Measurements from ENCODE around the gene FZD8.

FZD8 gene

GRCh38 chr10:35588836-35589235, 53.3 kb downstream of the FZD8 start:
- Histone ChIP-seq H4K8ac (ENCODE audit: low read depth, low read length) (no peak overlapping the region), H3K4me2 (ENCODE audit: insufficient read depth, low read length, poor library complexity, severe bottlenecking) (no peak overlapping the region), H3K9ac (ENCODE audit: low read depth, low read length, poor library complexity) (no peak overlapping the region), H2AK5ac (ENCODE audit: low read depth, low read length) (no peak overlapping the region), H3K18ac (ENCODE audit: low read length) (no peak overlapping the region), H2AFZ (ENCODE audit: low read length) (no peak overlapping the region), H3K9me3 (replicated peaks in 1 of 2; ENCODE audit: control insufficient read depth in 2 of 2, insufficient read depth in 1 of 2, low read depth in 1 of 2, low read length in 2 of 2) (no peaks in the 10 kb centered on the region), H3K4me1 (ENCODE audit: control insufficient read depth in 2 of 2, insufficient read depth in 1 of 2, low read depth in 1 of 2, low read length in 2 of 2) (no peaks in the 10 kb centered on the region), H3K4ac (ENCODE audit: low read length) (no peak overlapping the region), H2BK120ac (ENCODE audit: low read depth, low read length) (no peak overlapping the region), H2BK15ac (ENCODE audit: low read length) (no peak overlapping the region), H3K36me3 (replicated peaks in 1 of 2; ENCODE audit: control insufficient read depth in 2 of 2, insufficient read depth in 2 of 2, low read length in 2 of 2) (no peaks in the 10 kb centered on the region), H3K4me3 (ENCODE audit: low read length in 2 of 2) (no peak overlapping the region), H2BK5ac (ENCODE audit: low read length) (no peak overlapping the region), H4K91ac (ENCODE audit: low read depth, low read length, poor library complexity) (no peak overlapping the region), H3K27ac (replicated peaks; ENCODE audit: low read length) (no peak overlapping the region), H2BK12ac (ENCODE audit: low read length) (no peak overlapping the region), H3K79me1 (ENCODE audit: low read depth, low read length) (no peaks in the 10 kb centered on the region), H3K23ac (ENCODE audit: low read depth, low read length, poor library complexity) (no peak overlapping the region), H3K14ac (ENCODE audit: low read length) (no peak overlapping the region), H3K27me3 (ENCODE audit: control insufficient read depth in 3 of 3, insufficient read depth in 3 of 3, low read depth in 1 of 3, low read length in 3 of 3) (no peaks in the 10 kb centered on the region)
- DNase-seq (ENCODE audit: low spot score), result no peak
